Measurements from ENCODE around the gene TTN. TPM values are rescaled to one million over a fixed set of nuclear protein-coding genes. Genes with fewer than 3 reads are reported as not detected.

TTN gene
- total and polyA plus RNA-seq, 2 donors (not counting 1 experiment from before 2014, with no cell fraction given), result 0.14 to 0.33 TPM

- no peak overlapping the region for H3K27ac ChIP-seq (ENCODE audit: insufficient read depth, low read length)
- DNase-seq (ENCODE audit: low read depth in 2 of 2), result no peak
- no peak overlapping the region for H3K4me3 ChIP-seq (replicated peaks in 1 of 4; ENCODE audit: control extremely low read depth in 1 of 4, insufficient read depth in 1 of 4, low read depth in 3 of 4, low read length in 4 of 4)
- no peaks in the 10 kb centered on the region for H3K4me1 ChIP-seq (ENCODE audit: control insufficient read depth, extremely low read depth, insufficient read depth, low read length)
- no peaks in the 10 kb centered on the region for H4K20me1 ChIP-seq (ENCODE audit: control insufficient read depth, extremely low read depth, insufficient read depth, low read length)
- H3K27me3 ChIP-seq (ENCODE audit: control insufficient read depth, insufficient read depth, low read length), result no peaks in the 10 kb centered on the region
- H3K4me2 ChIP-seq (ENCODE audit: extremely low read depth, insufficient read depth, low read length), result no peak overlapping the region
- H3K9ac ChIP-seq (ENCODE audit: insufficient read depth, low read length), result no peak overlapping the region
- no peaks in the 10 kb centered on the region for H3K36me3 ChIP-seq (ENCODE audit: control insufficient read depth, insufficient read depth, low read length)
- H3K9me3 ChIP-seq (ENCODE audit: control insufficient read depth, insufficient read depth, low read depth, low read length), result no peaks in the 10 kb centered on the region
- TF ChIP-seq CTCF (conservative IDR thresholded peaks at IDR 0.05 in 1 of 2, IDR thresholded peaks at IDR 0.05 in 1 of 2; ENCODE audit: low read depth in 1 of 2, low read length in 2 of 2), result no peak
- no peak for TF ChIP-seq EZH2 (IDR thresholded peaks at IDR 0.05; ENCODE audit: low read length, missing control alignments)
- H2AFZ ChIP-seq (ENCODE audit: low read length), result no peak overlapping the region
- H3K79me2 ChIP-seq (ENCODE audit: control insufficient read depth, insufficient read depth, low read length), result no peaks in the 10 kb centered on the region
Measured at GRCh38 chr2:178782236-178782635, 25.0 kb downstream of the TTN start.

- Histone ChIP-seq H3K36me3 (ENCODE audit: control insufficient read depth, insufficient read depth, low read length) (no peaks in the 10 kb centered on the region), H3K9ac (ENCODE audit: insufficient read depth, low read length) (no peak overlapping the region), H3K27ac (ENCODE audit: insufficient read depth, low read length) (no peak overlapping the region), H3K79me2 (ENCODE audit: control insufficient read depth, insufficient read depth, low read length) (no peaks in the 10 kb centered on the region), H3K4me2 (ENCODE audit: extremely low read depth, insufficient read depth, low read length) (no peak overlapping the region), H2AFZ (ENCODE audit: low read length) (no peak overlapping the region), H3K4me3 (replicated peaks in 1 of 4; ENCODE audit: control extremely low read depth in 1 of 4, insufficient read depth in 1 of 4, low read depth in 3 of 4, low read length in 4 of 4) (no peak overlapping the region), H3K4me1 (ENCODE audit: control insufficient read depth, extremely low read depth, insufficient read depth, low read length) (no peaks in the 10 kb centered on the region), H4K20me1 (ENCODE audit: control insufficient read depth, extremely low read depth, insufficient read depth, low read length) (no peaks in the 10 kb centered on the region), H3K27me3 (ENCODE audit: control insufficient read depth, insufficient read depth, low read length) (no peaks in the 10 kb centered on the region), H3K9me3 (ENCODE audit: control insufficient read depth, insufficient read depth, low read depth, low read length) (no peaks in the 10 kb centered on the region)
- TF ChIP-seq CTCF (conservative IDR thresholded peaks at IDR 0.05 in 1 of 2, IDR thresholded peaks at IDR 0.05 in 1 of 2; ENCODE audit: low read depth in 1 of 2, low read length in 2 of 2), result no peak
- no peak for TF ChIP-seq EZH2 (IDR thresholded peaks at IDR 0.05; ENCODE audit: low read length, missing control alignments)
- DNase-seq (ENCODE audit: low read depth in 2 of 2), result no peak
Measured at GRCh38 chr2:178777577-178777976, 29.6 kb downstream of the TTN start.

- no peak for DNase-seq (ENCODE audit: low read depth in 2 of 2)
- H3K36me3 ChIP-seq (ENCODE audit: control insufficient read depth, insufficient read depth, low read length), result no peaks in the 10 kb centered on the region
- H3K9me3 ChIP-seq (ENCODE audit: control insufficient read depth, insufficient read depth, low read depth, low read length), result no peaks in the 10 kb centered on the region
- no peak overlapping the region for H3K4me3 ChIP-seq (replicated peaks in 1 of 4; ENCODE audit: control extremely low read depth in 1 of 4, insufficient read depth in 1 of 4, low read depth in 3 of 4, low read length in 4 of 4)
- TF ChIP-seq EZH2 (IDR thresholded peaks at IDR 0.05; ENCODE audit: low read length, missing control alignments) (no peak), CTCF (conservative IDR thresholded peaks at IDR 0.05 in 1 of 2, IDR thresholded peaks at IDR 0.05 in 1 of 2; ENCODE audit: low read depth in 1 of 2, low read length in 2 of 2) (no peak)
- H3K27ac ChIP-seq (ENCODE audit: insufficient read depth, low read length), result no peak overlapping the region
- no peaks in the 10 kb centered on the region for H3K27me3 ChIP-seq (ENCODE audit: control insufficient read depth, insufficient read depth, low read length)
- no peak overlapping the region for H3K9ac ChIP-seq (ENCODE audit: insufficient read depth, low read length)
- no peaks in the 10 kb centered on the region for H3K79me2 ChIP-seq (ENCODE audit: control insufficient read depth, insufficient read depth, low read length)
- no peak overlapping the region for H3K4me2 ChIP-seq (ENCODE audit: extremely low read depth, insufficient read depth, low read length)
- H2AFZ ChIP-seq (ENCODE audit: low read length), result no peak overlapping the region
- no peaks in the 10 kb centered on the region for H4K20me1 ChIP-seq (ENCODE audit: control insufficient read depth, extremely low read depth, insufficient read depth, low read length)
- no peaks in the 10 kb centered on the region for H3K4me1 ChIP-seq (ENCODE audit: control insufficient read depth, extremely low read depth, insufficient read depth, low read length)
Measured at GRCh38 chr2:178776751-178777150, 30.5 kb downstream of the TTN start.

Measured in fibroblast of lung (primary cell).